ENCODE measurements around the gene PLB1. TPM values are rescaled to one million over a fixed set of nuclear protein-coding genes. Genes with fewer than 3 reads are reported as not detected.

The PLB1 gene
- total RNA-seq, 2 donors from 2014 or later = 19.2 to 29.6 TPM

GRCh38 chr2:28624436-28624792 lies 128.6 kb downstream of the PLB1 start:
- H3K4me3 ChIP-seq = peak overlapping the region; percentile 50
- ATAC-seq (ENCODE audit: insufficient number of reproducible peaks, low FRiP score, low read depth) (no peak), DNase-seq (ENCODE audit: low spot score) (no peak)
- H3K4me1 ChIP-seq (ENCODE audit: control insufficient read depth in 1 of 2, low read depth in 2 of 2) = peaks cover 56 to 94% of the 10 kb centered on the region in 2 donors
- TF ChIP-seq, protein P1, sequence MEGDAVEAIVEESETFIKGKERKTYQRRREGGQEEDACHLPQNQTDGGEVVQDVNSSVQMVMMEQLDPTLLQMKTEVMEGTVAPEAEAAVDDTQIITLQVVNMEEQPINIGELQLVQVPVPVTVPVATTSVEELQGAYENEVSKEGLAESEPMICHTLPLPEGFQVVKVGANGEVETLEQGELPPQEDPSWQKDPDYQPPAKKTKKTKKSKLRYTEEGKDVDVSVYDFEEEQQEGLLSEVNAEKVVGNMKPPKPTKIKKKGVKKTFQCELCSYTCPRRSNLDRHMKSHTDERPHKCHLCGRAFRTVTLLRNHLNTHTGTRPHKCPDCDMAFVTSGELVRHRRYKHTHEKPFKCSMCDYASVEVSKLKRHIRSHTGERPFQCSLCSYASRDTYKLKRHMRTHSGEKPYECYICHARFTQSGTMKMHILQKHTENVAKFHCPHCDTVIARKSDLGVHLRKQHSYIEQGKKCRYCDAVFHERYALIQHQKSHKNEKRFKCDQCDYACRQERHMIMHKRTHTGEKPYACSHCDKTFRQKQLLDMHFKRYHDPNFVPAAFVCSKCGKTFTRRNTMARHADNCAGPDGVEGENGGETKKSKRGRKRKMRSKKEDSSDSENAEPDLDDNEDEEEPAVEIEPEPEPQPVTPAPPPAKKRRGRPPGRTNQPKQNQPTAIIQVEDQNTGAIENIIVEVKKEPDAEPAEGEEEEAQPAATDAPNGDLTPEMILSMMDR (IDR thresholded peaks at IDR 0.05) = no peak
- H3K9me3 ChIP-seq = no peaks in the 10 kb centered on the region
- peak overlapping the region; percentile 99 to 100 for H3K27ac ChIP-seq
- H3K36me3 ChIP-seq = no peaks in the 10 kb centered on the region
- H3K27me3 ChIP-seq (replicated peaks; ENCODE audit: insufficient read depth) = no peaks in the 10 kb centered on the region

GRCh38 chr2:28624793-28625701 lies 129.2 kb downstream of the PLB1 start:
- peak overlapping the region; percentile 50 for H3K4me3 ChIP-seq
- H3K9me3 ChIP-seq = no peaks in the 10 kb centered on the region
- peak; percentile 36 for ATAC-seq (ENCODE audit: insufficient number of reproducible peaks, low FRiP score, low read depth)
- H3K27me3 ChIP-seq (replicated peaks; ENCODE audit: insufficient read depth) = no peaks in the 10 kb centered on the region
- H3K36me3 ChIP-seq = no peaks in the 10 kb centered on the region
- H3K27ac ChIP-seq = peak overlapping the region; percentile 99 to 100
- no peak for DNase-seq (ENCODE audit: low spot score)
- TF ChIP-seq, protein P1 (IDR thresholded peaks at IDR 0.05) = peak; percentile 14
- peaks cover 57 to 94% of the 10 kb centered on the region in 2 donors for H3K4me1 ChIP-seq (ENCODE audit: control insufficient read depth in 1 of 2, low read depth in 2 of 2)

DNA sequence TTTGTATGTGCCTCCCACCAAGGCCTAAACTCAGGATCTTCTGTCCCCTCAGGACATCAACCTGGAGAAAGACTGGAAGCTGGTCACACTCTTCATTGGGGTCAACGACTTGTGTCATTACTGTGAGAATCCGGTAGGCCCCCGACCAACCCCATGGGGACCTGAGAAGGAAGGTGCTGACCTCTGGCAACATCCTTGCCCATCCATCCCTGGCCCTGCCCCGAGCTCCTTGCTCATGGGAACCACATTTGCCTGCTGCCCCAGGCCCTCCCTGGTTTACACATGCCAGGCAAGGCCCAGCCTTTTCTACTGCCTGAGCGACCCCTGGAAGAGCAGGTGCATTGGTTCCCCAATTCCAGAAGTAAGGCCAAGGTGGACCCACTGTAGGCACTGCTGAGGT lies 130.5 kb downstream of the PLB1 start:
- no peak for DNase-seq (ENCODE audit: low spot score)
- peak overlapping the region; percentile 99 to 100 for H3K27ac ChIP-seq
- H3K9me3 ChIP-seq = no peaks in the 10 kb centered on the region
- H3K27me3 ChIP-seq (replicated peaks; ENCODE audit: insufficient read depth) = no peaks in the 10 kb centered on the region
- ATAC-seq (ENCODE audit: insufficient number of reproducible peaks, low FRiP score, low read depth) = no peak
- H3K36me3 ChIP-seq = no peaks in the 10 kb centered on the region
- TF ChIP-seq, protein P1 (IDR thresholded peaks at IDR 0.05) = no peak
- H3K4me1 ChIP-seq (ENCODE audit: control insufficient read depth in 1 of 2, low read depth in 2 of 2) = peaks cover 44 to 94% of the 10 kb centered on the region in 2 donors
- no peak overlapping the region for H3K4me3 ChIP-seq

DNA sequence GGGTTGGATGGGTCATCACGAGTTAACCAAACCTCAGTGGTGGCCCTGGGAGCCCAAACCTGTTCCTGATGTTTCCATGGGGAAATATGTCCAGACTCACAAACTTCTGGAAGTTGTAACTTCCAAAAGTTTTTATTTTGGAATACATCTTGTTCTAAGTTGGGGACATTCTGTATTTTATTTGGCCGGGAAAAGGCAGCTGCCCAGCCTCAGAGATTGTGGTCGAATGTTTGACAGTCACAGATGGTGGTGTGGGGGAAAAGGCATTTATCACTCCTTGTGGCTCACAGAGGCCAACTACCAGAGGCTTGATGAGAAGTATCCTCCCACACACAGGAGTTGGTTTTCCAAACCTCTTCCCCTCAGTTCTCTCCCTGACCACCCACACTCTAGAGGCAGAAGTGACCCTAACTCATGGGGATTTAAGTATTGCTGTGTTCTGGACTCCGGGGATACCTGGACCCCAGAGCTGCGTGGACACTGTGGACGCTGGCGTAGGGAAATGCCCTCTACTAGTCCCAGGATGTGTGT lies 131.1 kb downstream of the PLB1 start:
- no peaks in the 10 kb centered on the region for H3K36me3 ChIP-seq
- H3K9me3 ChIP-seq = no peaks in the 10 kb centered on the region
- H3K27ac ChIP-seq = peak overlapping the region; percentile 99 to 100
- ATAC-seq (ENCODE audit: insufficient number of reproducible peaks, low FRiP score, low read depth) = peak; percentile 63
- DNase-seq (ENCODE audit: low spot score) = no peak
- peaks cover 41 to 95% of the 10 kb centered on the region in 2 donors for H3K4me1 ChIP-seq (ENCODE audit: control insufficient read depth in 1 of 2, low read depth in 2 of 2)
- TF ChIP-seq, protein P1 (IDR thresholded peaks at IDR 0.05) = no peak
- no peaks in the 10 kb centered on the region for H3K27me3 ChIP-seq (replicated peaks; ENCODE audit: insufficient read depth)
- H3K4me3 ChIP-seq = no peak overlapping the region

DNA sequence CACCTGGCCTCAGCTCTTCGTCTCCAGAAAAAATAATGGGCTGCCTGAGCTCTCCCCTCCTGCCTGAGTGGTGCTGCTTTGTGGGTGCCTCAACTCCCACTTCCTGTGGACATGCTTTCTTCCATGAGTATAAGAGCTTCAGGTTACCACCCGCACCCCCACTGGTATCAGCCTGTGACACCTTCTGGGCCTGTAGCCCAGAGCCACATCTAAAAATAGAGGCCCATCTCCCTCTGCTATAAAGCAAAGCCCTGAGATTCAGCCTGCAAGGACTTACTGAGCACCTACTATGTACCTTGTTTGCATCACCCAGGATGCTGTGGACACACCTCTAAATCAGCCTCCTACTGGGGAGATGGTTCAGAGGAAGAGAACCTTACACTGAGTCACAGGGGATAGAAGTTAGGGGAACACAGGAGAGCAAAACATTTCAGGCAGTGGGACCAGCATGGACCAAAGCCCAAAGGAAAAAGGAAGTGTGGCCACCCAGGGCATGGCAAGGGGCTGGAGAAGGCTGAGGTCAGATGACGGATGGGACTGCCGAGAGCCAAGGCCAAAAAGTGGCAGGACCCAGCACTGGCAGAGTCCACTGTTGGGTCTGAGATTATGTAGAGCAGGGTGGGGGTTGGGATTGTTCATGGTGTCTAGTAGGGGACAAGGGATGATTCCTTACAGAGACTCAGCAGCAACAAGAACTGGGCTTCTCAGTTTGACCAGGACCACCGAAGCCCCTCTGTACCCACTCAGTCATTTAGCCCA lies 132.0 kb downstream of the PLB1 start:
- Histone ChIP-seq H3K27ac (peak overlapping the region; percentile 99 to 100), H3K9me3 (no peaks in the 10 kb centered on the region), H3K4me1 (ENCODE audit: control insufficient read depth in 1 of 2, low read depth in 2 of 2) (peaks cover 35 to 97% of the 10 kb centered on the region in 2 donors), H3K36me3 (no peaks in the 10 kb centered on the region), H3K27me3 (replicated peaks; ENCODE audit: insufficient read depth) (no peaks in the 10 kb centered on the region), H3K4me3 (no peak overlapping the region)
- ATAC-seq (ENCODE audit: insufficient number of reproducible peaks, low FRiP score, low read depth) = no peak
- no peak for DNase-seq (ENCODE audit: low spot score)
- TF ChIP-seq, protein P1 (IDR thresholded peaks at IDR 0.05) = no peak

Measured in thoracic aorta (tissue), 2 donors.